KOPT-K1 (cell line): ENCODE measurements around the gene SF3B1.
"Not testable (repeated sequence)": the region's sequence is repeated elsewhere in the genome, so short reads cannot be mapped to it uniquely, and the experiment has no call there.

ENCODE experiments used
- H3K27ac ChIP-seq: fragments of 200-600 bp; sonication (generic); 2 replicates; pipeline ENCODE4 v1.5.1; 2016; ENCODE audit warnings: antibody characterized with exemption, mild to moderate bottlenecking, low read depth, low read length; ENCODE audit not compliant: poor library complexity, severe bottlenecking
- H3K36me3 ChIP-seq: fragments of 200-600 bp; sonication (generic); 2 replicates; pipeline ENCODE4 v1.5.1; 2017; ENCODE audit warnings: antibody characterized with exemption, mild to moderate bottlenecking, low read length, moderate library complexity; ENCODE audit not compliant: insufficient read depth
- H3K9me3 ChIP-seq: fragments of 200-600 bp; sonication (generic); 2 replicates; pipeline ENCODE4 v1.5.1; 2017; ENCODE audit warnings: antibody characterized with exemption, low read length, mild to moderate bottlenecking; ENCODE audit not compliant: insufficient read depth, poor library complexity, severe bottlenecking

SF3B1 gene, protein sequence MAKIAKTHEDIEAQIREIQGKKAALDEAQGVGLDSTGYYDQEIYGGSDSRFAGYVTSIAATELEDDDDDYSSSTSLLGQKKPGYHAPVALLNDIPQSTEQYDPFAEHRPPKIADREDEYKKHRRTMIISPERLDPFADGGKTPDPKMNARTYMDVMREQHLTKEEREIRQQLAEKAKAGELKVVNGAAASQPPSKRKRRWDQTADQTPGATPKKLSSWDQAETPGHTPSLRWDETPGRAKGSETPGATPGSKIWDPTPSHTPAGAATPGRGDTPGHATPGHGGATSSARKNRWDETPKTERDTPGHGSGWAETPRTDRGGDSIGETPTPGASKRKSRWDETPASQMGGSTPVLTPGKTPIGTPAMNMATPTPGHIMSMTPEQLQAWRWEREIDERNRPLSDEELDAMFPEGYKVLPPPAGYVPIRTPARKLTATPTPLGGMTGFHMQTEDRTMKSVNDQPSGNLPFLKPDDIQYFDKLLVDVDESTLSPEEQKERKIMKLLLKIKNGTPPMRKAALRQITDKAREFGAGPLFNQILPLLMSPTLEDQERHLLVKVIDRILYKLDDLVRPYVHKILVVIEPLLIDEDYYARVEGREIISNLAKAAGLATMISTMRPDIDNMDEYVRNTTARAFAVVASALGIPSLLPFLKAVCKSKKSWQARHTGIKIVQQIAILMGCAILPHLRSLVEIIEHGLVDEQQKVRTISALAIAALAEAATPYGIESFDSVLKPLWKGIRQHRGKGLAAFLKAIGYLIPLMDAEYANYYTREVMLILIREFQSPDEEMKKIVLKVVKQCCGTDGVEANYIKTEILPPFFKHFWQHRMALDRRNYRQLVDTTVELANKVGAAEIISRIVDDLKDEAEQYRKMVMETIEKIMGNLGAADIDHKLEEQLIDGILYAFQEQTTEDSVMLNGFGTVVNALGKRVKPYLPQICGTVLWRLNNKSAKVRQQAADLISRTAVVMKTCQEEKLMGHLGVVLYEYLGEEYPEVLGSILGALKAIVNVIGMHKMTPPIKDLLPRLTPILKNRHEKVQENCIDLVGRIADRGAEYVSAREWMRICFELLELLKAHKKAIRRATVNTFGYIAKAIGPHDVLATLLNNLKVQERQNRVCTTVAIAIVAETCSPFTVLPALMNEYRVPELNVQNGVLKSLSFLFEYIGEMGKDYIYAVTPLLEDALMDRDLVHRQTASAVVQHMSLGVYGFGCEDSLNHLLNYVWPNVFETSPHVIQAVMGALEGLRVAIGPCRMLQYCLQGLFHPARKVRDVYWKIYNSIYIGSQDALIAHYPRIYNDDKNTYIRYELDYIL

GRCh38 chr2:197434541-197435513 lies at the start of gene SF3B1:
SF3B1 (minus strand) TSS chr2:197435028; CDS start chr2:197434999, 29 bp downstream.
- H3K36me3 ChIP-seq = peaks cover 20% of the 10 kb centered on the region
- no peaks in the 10 kb centered on the region for H3K9me3 ChIP-seq
- peak within 1 kb of the TSS; percentile 95 for H3K27ac ChIP-seq

GRCh38 chr2:197484248-197484647 lies 49.4 kb upstream of the SF3B1 start:
- H3K9me3 ChIP-seq = peaks cover 19% of the 10 kb centered on the region
- peaks cover 74% of the 10 kb centered on the region for H3K36me3 ChIP-seq
- H3K27ac ChIP-seq = not testable (repeated sequence)

- Histone ChIP-seq H3K9me3 (peaks cover 19% of the 10 kb centered on the region), H3K27ac (no peak overlapping the region), H3K36me3 (peaks cover 72% of the 10 kb centered on the region)
Measured at GRCh38 chr2:197480165-197481036, 45.6 kb upstream of the SF3B1 start.

DNA sequence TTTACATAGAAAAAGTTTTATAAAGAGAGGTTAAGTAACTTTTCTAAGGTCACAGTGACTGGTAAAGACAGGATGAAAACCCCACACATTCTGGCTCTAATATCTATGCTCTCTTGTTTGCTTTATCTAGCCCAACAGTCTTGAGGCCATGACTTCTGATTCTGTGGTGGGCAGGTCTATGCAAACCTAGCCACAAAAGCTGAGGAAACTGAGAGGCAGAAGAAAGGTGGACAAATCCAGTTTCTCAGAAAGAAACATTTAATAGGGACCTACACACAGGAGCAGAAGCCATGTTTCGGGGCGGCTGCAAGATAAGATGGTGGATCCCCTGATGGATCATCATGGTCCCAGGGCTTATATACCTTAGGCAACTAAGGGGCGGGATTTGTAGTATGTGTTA lies 43.0 kb upstream of the SF3B1 start:
- Histone ChIP-seq H3K36me3 (peaks cover 75% of the 10 kb centered on the region), H3K9me3 (no peaks in the 10 kb centered on the region), H3K27ac (no peak overlapping the region)

DNA sequence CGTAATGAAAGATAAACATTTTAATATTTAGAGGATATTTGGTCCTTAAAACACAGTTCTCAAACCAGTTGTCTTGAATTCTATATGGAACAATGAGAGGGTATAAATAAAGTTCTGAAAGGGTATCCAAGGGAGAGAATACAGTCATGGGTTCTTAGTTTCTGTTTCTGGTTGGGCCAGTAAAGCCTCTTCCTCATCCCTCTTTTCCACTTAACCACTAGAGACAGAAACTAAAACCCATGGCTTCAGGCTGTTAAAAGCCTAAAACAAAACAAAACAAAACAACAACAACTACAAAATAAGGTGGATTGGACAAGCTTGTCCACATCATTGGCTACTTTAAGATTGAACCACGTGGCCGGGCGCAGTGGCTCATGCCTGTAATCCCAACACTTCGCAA lies 37.3 kb upstream of the SF3B1 start:
- H3K9me3 ChIP-seq = no peaks in the 10 kb centered on the region
- H3K27ac ChIP-seq = no peak overlapping the region
- peaks cover 97% of the 10 kb centered on the region for H3K36me3 ChIP-seq

GRCh38 chr2:197464175-197464574 lies 29.3 kb upstream of the SF3B1 start:
- Histone ChIP-seq H3K9me3 (no peaks in the 10 kb centered on the region), H3K36me3 (peaks cover 87% of the 10 kb centered on the region), H3K27ac (no peak overlapping the region)

- Histone ChIP-seq H3K9me3 (no peaks in the 10 kb centered on the region), H3K27ac (no peak overlapping the region), H3K36me3 (peaks cover 60% of the 10 kb centered on the region)
Measured at GRCh38 chr2:197461057-197461456, 26.2 kb upstream of the SF3B1 start.

DNA sequence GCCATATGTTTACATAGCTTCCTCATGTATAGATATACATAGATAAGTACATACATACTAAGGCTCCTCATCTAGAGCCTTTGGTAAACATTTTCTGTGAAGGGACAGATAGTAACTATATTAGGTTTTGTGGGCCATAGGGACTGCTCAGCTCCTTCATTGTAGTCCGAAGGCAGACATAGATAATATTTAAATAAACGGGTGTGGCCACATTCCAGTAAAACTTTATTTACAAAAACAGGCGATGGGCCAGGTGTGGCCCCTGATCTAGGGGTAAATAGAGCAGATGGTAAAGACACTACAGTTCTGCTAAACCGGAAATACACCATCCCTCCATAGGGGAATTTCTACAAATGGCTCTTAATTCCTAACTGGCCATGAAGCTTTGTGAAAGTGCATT lies 25.8 kb upstream of the SF3B1 start:
- Histone ChIP-seq H3K27ac (no peak overlapping the region), H3K36me3 (peaks cover 56% of the 10 kb centered on the region), H3K9me3 (no peaks in the 10 kb centered on the region)

- Histone ChIP-seq H3K36me3 (peaks cover 14% of the 10 kb centered on the region), H3K27ac (no peak overlapping the region), H3K9me3 (no peaks in the 10 kb centered on the region)
Measured at GRCh38 chr2:197455428-197455827, 20.6 kb upstream of the SF3B1 start.

DNA sequence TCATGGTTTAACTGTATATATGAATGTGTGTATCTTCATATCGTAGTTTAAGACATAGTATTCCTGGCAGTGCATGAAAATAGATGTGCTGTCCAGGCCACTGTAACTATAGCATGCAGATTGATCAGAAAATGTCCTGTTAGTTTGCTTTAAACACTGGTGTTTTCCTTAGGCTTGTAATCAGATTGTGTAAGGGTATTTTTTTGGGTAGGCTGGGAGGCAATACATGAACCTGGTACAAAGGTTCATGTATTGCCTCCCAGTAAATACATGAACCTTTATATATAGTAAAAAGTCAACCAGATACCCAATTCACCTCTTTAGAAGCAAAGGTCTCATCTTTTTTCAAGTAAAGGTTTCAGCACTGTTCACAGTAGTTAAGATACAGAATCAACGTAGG lies 20.1 kb upstream of the SF3B1 start:
- Histone ChIP-seq H3K27ac (peak overlapping the region; percentile 85), H3K9me3 (no peaks in the 10 kb centered on the region), H3K36me3 (peaks cover 9% of the 10 kb centered on the region)

- H3K9me3 ChIP-seq = no peaks in the 10 kb centered on the region
- no peaks in the 10 kb centered on the region for H3K36me3 ChIP-seq
- peak overlapping the region; percentile 85 for H3K27ac ChIP-seq
Measured at GRCh38 chr2:197453914-197454398, 19.1 kb upstream of the SF3B1 start.

DNA sequence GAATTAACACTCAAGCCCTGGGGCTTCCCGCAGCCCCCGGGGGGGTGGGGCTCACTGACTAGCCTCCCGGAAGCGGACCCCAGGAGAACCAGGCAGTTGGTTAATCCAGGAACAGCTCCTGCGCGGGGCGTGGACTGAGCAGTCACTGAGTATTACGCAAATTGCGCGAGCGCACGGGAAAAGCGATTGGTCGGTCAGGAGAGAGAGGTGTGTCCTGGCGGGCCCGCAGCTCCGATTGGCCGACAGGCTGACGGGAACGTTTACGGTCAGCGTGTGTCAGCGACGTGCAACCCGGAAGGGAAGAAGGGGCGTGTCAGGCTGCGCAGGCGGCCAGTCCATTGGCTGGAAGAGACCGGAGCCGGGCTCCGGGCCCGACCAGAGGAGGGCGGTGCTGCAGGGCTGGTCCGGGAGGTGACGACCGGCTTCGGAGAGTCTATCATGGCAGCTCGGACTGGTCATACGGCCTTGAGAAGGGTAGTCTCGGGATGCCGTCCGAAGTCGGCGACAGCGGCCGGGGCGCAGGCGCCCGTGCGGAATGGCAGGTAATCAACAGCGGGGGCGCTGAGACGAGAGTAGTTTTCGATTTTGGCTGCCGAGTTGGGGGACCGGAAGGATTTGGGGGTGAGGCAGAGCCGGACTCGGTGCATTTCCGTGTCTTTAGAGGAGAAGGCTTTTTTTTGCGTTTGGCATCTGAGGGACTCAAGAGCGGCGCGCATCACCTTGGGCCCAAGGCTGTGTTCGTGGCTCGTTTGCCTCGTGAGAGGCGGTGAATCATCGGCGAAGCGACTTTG lies 18.5 kb upstream of the SF3B1 start, which contains the start of gene COQ10B:
Gene COQ10B, plus strand, starts transcription at position 430 of the 791 bp plus-strand sequence. Its CDS starts 9 bp downstream, at position 439.
- Histone ChIP-seq H3K27ac (peak within 1 kb of the TSS; percentile 85), H3K36me3 (no peaks in the 10 kb centered on the region), H3K9me3 (no peaks in the 10 kb centered on the region)
